Immature natural killer cell (primary cell): ENCODE measurements around the gene TNN. TPM values are rescaled to one million over a fixed set of nuclear protein-coding genes. Genes with fewer than 3 reads are reported as not detected.
"Not testable (repeated sequence)": the region's sequence is repeated elsewhere in the genome, so short reads cannot be mapped to it uniquely, and the experiment has no call there.

Experiments
- DNase-seq, 3 donors: peaks; one replicate each; pipeline ENCODE4 v3.0.0; 2022; ENCODE audit warnings: mixed read lengths in 1 of 3
- H3K27ac Mint-ChIP-seq, 6 donors: one replicate each; pipeline ENCODE4 v1.8.0; 2020; ENCODE audit warnings: mixed read lengths in 6 of 6, mild to moderate bottlenecking in 5 of 6, inconsistent platforms in 4 of 6, moderate library complexity in 3 of 6
- H3K27me3 Mint-ChIP-seq, 3 donors: one replicate each; pipeline ENCODE4 v1.8.0; 2020 to 2021; ENCODE audit warnings: low read depth in 3 of 3, mild to moderate bottlenecking in 3 of 3, mixed read lengths in 3 of 3, moderate library complexity in 3 of 3, inconsistent platforms in 1 of 3
- H3K36me3 Mint-ChIP-seq, 3 donors: one replicate each; pipeline ENCODE4 v1.8.0; 2020; ENCODE audit warnings: mixed read lengths in 3 of 3, inconsistent platforms in 2 of 3, mild to moderate bottlenecking in 2 of 3
- H3K4me1 Mint-ChIP-seq, 2 donors: one replicate each; pipeline ENCODE4 v1.8.0; 2020; ENCODE audit warnings: inconsistent platforms in 2 of 2, mild to moderate bottlenecking in 2 of 2, mixed read lengths in 2 of 2, moderate library complexity in 1 of 2
- H3K4me3 Mint-ChIP-seq, 5 donors: one replicate each; pipeline ENCODE4 v1.8.0; 2020; ENCODE audit warnings: mild to moderate bottlenecking in 5 of 5, mixed read lengths in 5 of 5, inconsistent platforms in 3 of 5, moderate library complexity in 3 of 5
- H3K9me3 Mint-ChIP-seq, 6 donors: one replicate each; pipeline ENCODE4 v1.8.0; 2020; ENCODE audit warnings: mild to moderate bottlenecking in 6 of 6, mixed read lengths in 6 of 6, inconsistent platforms in 4 of 6, moderate library complexity in 3 of 6
- polyA plus RNA-seq, 3 donors: library from polyadenylated mRNA; unstranded; fragments of 300-500 nt; fragmentation: Illumina TruSeq; gene quantifications; one replicate each; pipeline ENCODE4 v1.2.3, GENCODE V29; 2021

The TNN gene
- polyA plus RNA-seq, 3 donors from 2014 or later: not detected

GRCh38 chr1:175099916-175100315, 32.3 kb downstream of the TNN start:
- Mint-ChIP-seq H3K36me3 (no peaks in the 10 kb centered on the region), H3K27me3 (peaks cover 0 to 2% (median 1%) of the 10 kb centered on the region in 3 donors), H3K4me1 (no peaks in the 10 kb centered on the region), H3K9me3 (peaks cover 0 to 1% (median 0%) of the 10 kb centered on the region in 6 donors), H3K4me3 (no peak overlapping the region), H3K27ac (no peak overlapping the region)
- no peak for DNase-seq

GRCh38 chr1:175102166-175102565, 34.5 kb downstream of the TNN start:
- H3K4me3 Mint-ChIP-seq, H3K36me3 Mint-ChIP-seq, H3K27me3 Mint-ChIP-seq: not testable (repeated sequence)

GRCh38 chr1:175106536-175106935, 38.9 kb downstream of the TNN start:
- H3K27me3 Mint-ChIP-seq, H3K4me3 Mint-ChIP-seq, H3K4me1 Mint-ChIP-seq, DNase-seq, H3K27ac Mint-ChIP-seq, H3K9me3 Mint-ChIP-seq, H3K36me3 Mint-ChIP-seq: not testable (repeated sequence)

More at GRCh38 chr1:175102166-175102565, 34.5 kb downstream of the TNN start:
- not testable (repeated sequence) for DNase-seq, H3K9me3 Mint-ChIP-seq, H3K27ac Mint-ChIP-seq, H3K4me1 Mint-ChIP-seq

- peaks cover 0 to 14% (median 6%) of the 10 kb centered on the region in 3 donors for H3K27me3 Mint-ChIP-seq
- not testable (repeated sequence) for DNase-seq, H3K27ac Mint-ChIP-seq, H3K4me1 Mint-ChIP-seq, H3K36me3 Mint-ChIP-seq, H3K9me3 Mint-ChIP-seq, H3K4me3 Mint-ChIP-seq
Measured at GRCh38 chr1:175108331-175108820, 40.7 kb downstream of the TNN start.

- H3K27me3 Mint-ChIP-seq: peaks cover 3 to 21% (median 10%) of the 10 kb centered on the region in 3 donors
- no peak overlapping the region for H3K27ac Mint-ChIP-seq
- DNase-seq: no peak
- peaks cover 0 to 15% (median 7%) of the 10 kb centered on the region in 6 donors for H3K9me3 Mint-ChIP-seq
- no peak overlapping the region for H3K4me3 Mint-ChIP-seq
- H3K4me1 Mint-ChIP-seq: no peaks in the 10 kb centered on the region
- H3K36me3 Mint-ChIP-seq: peaks cover 0 to 8% (median 0%) of the 10 kb centered on the region in 3 donors
Measured at GRCh38 chr1:175114996-175115395, 47.4 kb downstream of the TNN start.

- H3K9me3 Mint-ChIP-seq: peaks cover 0 to 15% (median 7%) of the 10 kb centered on the region in 6 donors
- peaks cover 3 to 17% (median 6%) of the 10 kb centered on the region in 3 donors for H3K27me3 Mint-ChIP-seq
- H3K27ac Mint-ChIP-seq: no peak overlapping the region
- H3K4me1 Mint-ChIP-seq: no peaks in the 10 kb centered on the region
- H3K4me3 Mint-ChIP-seq: no peak overlapping the region
- DNase-seq: no peak
- peaks cover 0 to 8% (median 0%) of the 10 kb centered on the region in 3 donors for H3K36me3 Mint-ChIP-seq
Measured at GRCh38 chr1:175116210-175116798, 48.7 kb downstream of the TNN start.

- H3K27me3 Mint-ChIP-seq: peaks cover 3 to 14% (median 6%) of the 10 kb centered on the region in 3 donors
- no peak overlapping the region for H3K27ac Mint-ChIP-seq
- no peak overlapping the region for H3K4me3 Mint-ChIP-seq
- peaks cover 0 to 8% (median 0%) of the 10 kb centered on the region in 3 donors for H3K36me3 Mint-ChIP-seq
- H3K9me3 Mint-ChIP-seq: peaks cover 0 to 15% (median 7%) of the 10 kb centered on the region in 6 donors
- H3K4me1 Mint-ChIP-seq: no peaks in the 10 kb centered on the region
- no peak for DNase-seq
Measured at GRCh38 chr1:175116903-175117302, 49.3 kb downstream of the TNN start.

GRCh38 chr1:175118375-175119367, 51.0 kb downstream of the TNN start:
- no peaks in the 10 kb centered on the region for H3K4me1 Mint-ChIP-seq
- peaks cover 0 to 1% (median 0%) of the 10 kb centered on the region in 3 donors for H3K36me3 Mint-ChIP-seq
- no peak overlapping the region for H3K4me3 Mint-ChIP-seq
- H3K27ac Mint-ChIP-seq: no peak overlapping the region
- H3K9me3 Mint-ChIP-seq: peaks cover 0 to 7% (median 2%) of the 10 kb centered on the region in 6 donors
- peaks cover 2 to 9% (median 3%) of the 10 kb centered on the region in 3 donors for H3K27me3 Mint-ChIP-seq
- no peak for DNase-seq

GRCh38 chr1:175120511-175120910, 52.9 kb downstream of the TNN start:
- DNase-seq: no peak
- no peak overlapping the region for H3K4me3 Mint-ChIP-seq
- H3K36me3 Mint-ChIP-seq: no peaks in the 10 kb centered on the region
- H3K27ac Mint-ChIP-seq: no peak overlapping the region
- H3K27me3 Mint-ChIP-seq: peaks cover 0 to 5% (median 0%) of the 10 kb centered on the region in 3 donors
- no peaks in the 10 kb centered on the region for H3K4me1 Mint-ChIP-seq
- H3K9me3 Mint-ChIP-seq: no peaks in the 10 kb centered on the region

GRCh38 chr1:175124861-175125260, 57.2 kb downstream of the TNN start:
- H3K4me1 Mint-ChIP-seq: no peaks in the 10 kb centered on the region
- H3K27me3 Mint-ChIP-seq: peaks cover 0 to 7% (median 0%) of the 10 kb centered on the region in 3 donors
- no peaks in the 10 kb centered on the region for H3K36me3 Mint-ChIP-seq
- H3K9me3 Mint-ChIP-seq: no peaks in the 10 kb centered on the region
- H3K27ac Mint-ChIP-seq: peak overlapping the region in 1 of 6 donors; percentile 13
- H3K4me3 Mint-ChIP-seq: no peak overlapping the region
- no peak for DNase-seq

- peaks cover 0 to 7% (median 0%) of the 10 kb centered on the region in 3 donors for H3K27me3 Mint-ChIP-seq
- H3K4me1 Mint-ChIP-seq: no peaks in the 10 kb centered on the region
- H3K4me3 Mint-ChIP-seq: no peak overlapping the region
- H3K27ac Mint-ChIP-seq: no peak overlapping the region
- no peaks in the 10 kb centered on the region for H3K9me3 Mint-ChIP-seq
- no peaks in the 10 kb centered on the region for H3K36me3 Mint-ChIP-seq
- DNase-seq: no peak
Measured at GRCh38 chr1:175126347-175126746, 58.7 kb downstream of the TNN start.

- Mint-ChIP-seq H3K9me3 (no peaks in the 10 kb centered on the region), H3K4me1 (no peaks in the 10 kb centered on the region), H3K27me3 (peaks cover 0 to 5% (median 0%) of the 10 kb centered on the region in 3 donors), H3K36me3 (no peaks in the 10 kb centered on the region), H3K27ac (no peak overlapping the region), H3K4me3 (no peak overlapping the region)
- no peak for DNase-seq
Measured at GRCh38 chr1:175127565-175127964, 59.9 kb downstream of the TNN start.

- Mint-ChIP-seq H3K27me3 (peaks cover 0 to 5% (median 0%) of the 10 kb centered on the region in 3 donors), H3K4me3 (no peak overlapping the region), H3K36me3 (no peaks in the 10 kb centered on the region), H3K27ac (no peak overlapping the region), H3K9me3 (no peaks in the 10 kb centered on the region), H3K4me1 (no peaks in the 10 kb centered on the region)
- DNase-seq: no peak
Measured at GRCh38 chr1:175128523-175128922, 60.9 kb downstream of the TNN start.

- no peaks in the 10 kb centered on the region for H3K4me1 Mint-ChIP-seq
- no peak overlapping the region for H3K4me3 Mint-ChIP-seq
- no peak overlapping the region for H3K27ac Mint-ChIP-seq
- no peaks in the 10 kb centered on the region for H3K9me3 Mint-ChIP-seq
- no peak for DNase-seq
- no peaks in the 10 kb centered on the region for H3K36me3 Mint-ChIP-seq
- H3K27me3 Mint-ChIP-seq: peaks cover 0 to 5% (median 0%) of the 10 kb centered on the region in 3 donors
Measured at GRCh38 chr1:175129182-175129581, 61.5 kb downstream of the TNN start.
